GM12878 (cell line): ENCODE results near the gene PRLH. TPM values are rescaled to one million over a fixed set of nuclear protein-coding genes. Genes with fewer than 3 reads are reported as not detected.

Experiments used
- ATAC-seq: fragments of 200-7000 bp; cut with Tn5 transposase; 3 replicates; pipeline ENCODE4 v1.9.1; 2020; ENCODE audit warnings: mild to moderate bottlenecking, moderate library complexity
- BruUV-seq: library from RNA; stranded (reverse); fragments of 400-500 nt; replicated peaks from 2 replicates; lab custom pipeline; 2021; lab: Mats Ljungman, UMichigan
- CTCF ChIA-PET: fragments of 300-600 bp; sonication (Branson Sonifier 250); formaldehyde crosslinking; extraction: SDS; loops from one replicate; lab custom pipeline; 2021; ENCODE audit warnings: inconsistent platforms; lab: Yijun Ruan, JAX
- POLR2A ChIA-PET: fragments of 350-600 bp; formaldehyde crosslinking; extraction: SDS; loops from one replicate; lab custom pipeline; 2021; ENCODE audit warnings: inconsistent platforms; lab: Charles Lee
- RAD21 ChIA-PET: fragments of 300-600 bp; sonication (Branson Sonifier 250); formaldehyde crosslinking; loops from one replicate; lab custom pipeline; 2023; ENCODE audit warnings: antibody characterized with exemption; ENCODE audit not compliant: unreplicated experiment; lab: Charles Lee
- SMC1A ChIA-PET: fragments of 300-600 bp; sonication (Branson Sonifier 250); formaldehyde crosslinking; loops from one replicate; lab custom pipeline; 2023; ENCODE audit not compliant: unreplicated experiment, uncharacterized antibody; lab: Charles Lee
- DNase-seq: peaks from one replicate; pipeline ENCODE4 v3.0.0-alpha.2; 2011; ENCODE audit warnings: low read depth, low spot score
- FAIRE-seq: peaks from 3 replicates; lab custom pipeline; 2011; peaks lifted over from hg19 to GRCh38; lab: Jason Lieb, UNC
- H2AFZ ChIP-seq: 2 replicates; pipeline ENCODE4 v1.6.0; 2011; ENCODE audit warnings: low read depth, low read length, control low read depth; ENCODE audit not compliant: control insufficient read depth
- H3K27ac ChIP-seq: 2 replicates; pipeline ENCODE4 v1.5.1; 2011; ENCODE audit warnings: control low read depth; ENCODE audit not compliant: control insufficient read depth, insufficient read depth
- H3K27me3 ChIP-seq, 2 experiments: replicated peaks in 1 of 2; 2 replicates each; pipeline versions ENCODE4 v1.6.0 to v1.6.1; 2011; ENCODE audit warnings: low read length in 1 of 2; ENCODE audit not compliant: control insufficient read depth in 2 of 2, insufficient read depth in 2 of 2
- H3K36me3 ChIP-seq, 2 experiments: 2 replicates each; pipeline ENCODE4 v1.5.1; 2011; ENCODE audit warnings: low read length in 1 of 2; ENCODE audit not compliant: control insufficient read depth in 2 of 2, insufficient read depth in 2 of 2
- H3K4me1 ChIP-seq: 2 replicates; pipeline ENCODE4 v1.6.1; 2011; ENCODE audit warnings: mild to moderate bottlenecking, low read length, moderate library complexity, mixed read lengths; ENCODE audit not compliant: control insufficient read depth, insufficient read depth
- H3K4me2 ChIP-seq: 2 replicates; pipeline ENCODE4 v1.6.0; 2011; ENCODE audit warnings: control low read depth; ENCODE audit not compliant: control insufficient read depth, insufficient read depth
- H3K4me3 ChIP-seq: fragments of 200-600 bp; sonication (generic); 2 replicates; pipeline ENCODE4 v1.5.1; 2016
- H3K79me2 ChIP-seq: 2 replicates; pipeline ENCODE4 v1.6.0; 2011; ENCODE audit warnings: low read length; ENCODE audit not compliant: control insufficient read depth, insufficient read depth
- H3K9ac ChIP-seq: 2 replicates; pipeline ENCODE4 v1.8.0; 2011; ENCODE audit warnings: low read length, control low read depth, mixed read lengths; ENCODE audit not compliant: control insufficient read depth, insufficient read depth
- H3K9me3 ChIP-seq: replicated peaks from 3 replicates; pipeline ENCODE4 v1.5.1; 2011; ENCODE audit warnings: mild to moderate bottlenecking, low read length; ENCODE audit not compliant: control insufficient read depth, insufficient read depth
- H4K20me1 ChIP-seq: 2 replicates; pipeline ENCODE4 v1.6.0; 2011; ENCODE audit not compliant: control insufficient read depth, insufficient read depth
- BMI1 ChIP-seq: fragments of 450-650 bp; IDR thresholded peaks from 2 replicates; pipeline ENCODE4 v1.6.1; 2016; ENCODE audit warnings: mild to moderate bottlenecking, moderate library complexity, borderline replicate concordance
- CHD4 ChIP-seq: fragments of 200-600 bp; sonication (generic); IDR thresholded peaks from 2 replicates; pipeline ENCODE4 v1.6.1; 2016; ENCODE audit warnings: mild to moderate bottlenecking
- HDAC6 ChIP-seq: fragments of 200-600 bp; sonication (generic); IDR thresholded peaks from one replicate; pipeline ENCODE4 v1.8.0; 2017; ENCODE audit warnings: antibody characterized with exemption; ENCODE audit not compliant: unreplicated experiment
- IRF3 ChIP-seq: fragments of 450-650 bp; IDR thresholded peaks from 2 replicates; pipeline ENCODE4 v1.6.1; 2014; ENCODE audit warnings: mild to moderate bottlenecking
- MYC ChIP-seq: IDR thresholded peaks from 2 replicates; pipeline ENCODE4 v1.6.1; 2011; ENCODE audit warnings: mild to moderate bottlenecking, low read length, moderate library complexity, inconsistent platforms; ENCODE audit not compliant: insufficient read depth, insufficient replicate concordance, insufficient read length, severe bottlenecking
- NR2C1 ChIP-seq: fragments of 450-650 bp; IDR thresholded peaks from 2 replicates; pipeline ENCODE4 v1.6.1; 2017; ENCODE audit warnings: antibody characterized with exemption, mild to moderate bottlenecking, moderate library complexity
- NR2C2 ChIP-seq: IDR thresholded peaks from 2 replicates; pipeline ENCODE4 v1.6.1; 2011; ENCODE audit warnings: borderline replicate concordance, low read depth; ENCODE audit not compliant: control insufficient read depth, insufficient read length
- PAX8 ChIP-seq: fragments of 450-650 bp; IDR thresholded peaks from 2 replicates; pipeline ENCODE4 v1.6.1; 2017; ENCODE audit warnings: mild to moderate bottlenecking, moderate library complexity
- RAD21 ChIP-seq: IDR thresholded peaks from 2 replicates; pipeline ENCODE4 v1.6.1; 2011; ENCODE audit warnings: mild to moderate bottlenecking, low read depth, low read length, moderate library complexity; ENCODE audit not compliant: insufficient read depth
- SMAD5 ChIP-seq: IDR thresholded peaks from 2 replicates; pipeline ENCODE4 v1.6.1; 2016; ENCODE audit warnings: antibody characterized with exemption, low read depth
- TCF7 ChIP-seq: IDR thresholded peaks from 2 replicates; pipeline ENCODE4 v1.6.1; 2014; ENCODE audit warnings: antibody characterized with exemption, borderline replicate concordance
- ZBTB40 ChIP-seq: fragments of 450-650 bp; IDR thresholded peaks from 2 replicates; pipeline ENCODE4 v1.6.1; 2016; ENCODE audit warnings: mild to moderate bottlenecking, moderate library complexity, borderline replicate concordance
- ZNF687 ChIP-seq: fragments of 450-650 bp; IDR thresholded peaks from 2 replicates; pipeline ENCODE4 v1.6.1; 2017; ENCODE audit warnings: mild to moderate bottlenecking, moderate library complexity
- WGBS: methylation state at CpG from one replicate; pipeline ENCODE4 v1.1.6; 2016; ENCODE audit warnings: low lambda C conversion rate; ENCODE audit not compliant: insufficient replicate concordance, insufficient coverage; ENCODE audit errors: missing lambda C conversion rate; 5-methylcytosine and 5-hydroxymethylcytosine counted together
- in situ Hi-C: fragments of 300-500 bp; cut with MboI; formaldehyde crosslinking; loops from 9 replicates; pipeline ENCODE4 v1.14.3; 2018; ENCODE audit warnings: mixed read lengths
- intact Hi-C: fragments of 100-400 bp; cut with micrococcal nuclease; formaldehyde crosslinking; loops from one replicate; pipeline ENCODE4 v1.14.2; 2022; ENCODE audit not compliant: unreplicated experiment
- polyA plus RNA-seq, 11 experiments: library from polyadenylated mRNA; depleted of rRNA in 4 of 11; unstranded in 6 of 11; stranded (reverse) in 5 of 11; fragments of >200 nt; fragmentation: Nextera tagmentation in 4 of 11; fragmentation: Illumina TruSeq in 1 of 11; extraction: Ambion mirVana in 4 of 11; extraction: Trizol in 1 of 11; gene quantifications; 1 replicate in 1 of 11; 2 replicates in 10 of 11; pipeline versions ENCODE4 v1.2.1 to v1.2.3, GENCODE V29; 2011 to 2016; ENCODE audit warnings: inconsistent platforms in 2 of 11, missing spikeins in 2 of 11, low read depth in 1 of 11
- total RNA-seq, 4 experiments: library from RNA; depleted of rRNA in 3 of 4; stranded (reverse); fragments of >200 nt in 3 of 4; fragmentation: Illumina TruSeq in 1 of 4; extraction: Trizol in 1 of 4; gene quantifications; 2 replicates each; pipeline versions ENCODE4 v1.2.1 to v1.2.3, GENCODE V29; 2013 to 2021

The PRLH gene
- total and polyA plus RNA-seq, 10 of the 15 experiments (the other 5 are each of a cell fraction or from before 2014, with no cell fraction given), result not detected

GRCh38 chr2:237538001-237538720 is 28.2 kb upstream of the PRLH start (continued):
- TF ChIP-seq ZBTB40, result no peak
- TF ChIP-seq TCF7, result no peak
- no peak for TF ChIP-seq RAD21

GRCh38 chr2:237538901-237539300 is 27.5 kb upstream of the PRLH start:
- intact Hi-C loops (no loop called here), in situ Hi-C loops (no loop called here)
- no TSS peak for BruUV-seq
- no peak overlapping the region for H3K9ac ChIP-seq
- ChIA-PET CTCF (interaction anchor here (0.5 to 2.0 kb wide), 3 partner anchors 26 to 152 kb away, joined by 3 to 9 read pairs (median 5); no protein-coding TSS in a partner anchor), POLR2A (no interaction called here), SMC1A (interaction anchor here (1.1 to 3.5 kb wide), 3 partner anchors 12 to 26 kb away, joined by 3 to 16 read pairs (median 11); no protein-coding TSS in a partner anchor), RAD21 (no interaction called here)
- no peaks in the 10 kb centered on the region for H3K36me3 ChIP-seq
- H3K9me3 ChIP-seq, result no peaks in the 10 kb centered on the region; the same call in 2 of the 3 replicates
- no peak for FAIRE-seq
- H3K27ac ChIP-seq, result no peak overlapping the region
- no peak overlapping the region for H2AFZ ChIP-seq
- no peaks in the 10 kb centered on the region for H4K20me1 ChIP-seq
- no peak overlapping the region for H3K4me3 ChIP-seq
- H3K79me2 ChIP-seq, result no peaks in the 10 kb centered on the region
- DNase-seq, result no peak
- H3K4me2 ChIP-seq, result no peak overlapping the region
- peaks cover 6% of the 10 kb centered on the region; the same call in 1 of the 2 replicates for H3K4me1 ChIP-seq
- WGBS, result 94% methylated on average over 8 of the region's 18 CpGs
- ATAC-seq, result no peak
- peaks cover 0 to 3% of the 10 kb centered on the region in 2 experiments; a peak in 1 of 4 replicates for H3K27me3 ChIP-seq
- TF ChIP-seq NR2C1, result no peak
- no peak for TF ChIP-seq MYC
- no peak for TF ChIP-seq HDAC6
- TF ChIP-seq BMI1, result no peak
- TF ChIP-seq ZNF687, result no peak
- TF ChIP-seq SMAD5, result no peak
- no peak for TF ChIP-seq PAX8
- no peak for TF ChIP-seq IRF3
- no peak for TF ChIP-seq NR2C2
- TF ChIP-seq CHD4, result no peak
